ENCODE data around the gene CREG2. TPM values are rescaled to one million over a fixed set of nuclear protein-coding genes. Genes with fewer than 3 reads are reported as not detected.

CREG2 gene
- total RNA-seq, 1 experiment from 2014 or later, result 119 TPM

DNA sequence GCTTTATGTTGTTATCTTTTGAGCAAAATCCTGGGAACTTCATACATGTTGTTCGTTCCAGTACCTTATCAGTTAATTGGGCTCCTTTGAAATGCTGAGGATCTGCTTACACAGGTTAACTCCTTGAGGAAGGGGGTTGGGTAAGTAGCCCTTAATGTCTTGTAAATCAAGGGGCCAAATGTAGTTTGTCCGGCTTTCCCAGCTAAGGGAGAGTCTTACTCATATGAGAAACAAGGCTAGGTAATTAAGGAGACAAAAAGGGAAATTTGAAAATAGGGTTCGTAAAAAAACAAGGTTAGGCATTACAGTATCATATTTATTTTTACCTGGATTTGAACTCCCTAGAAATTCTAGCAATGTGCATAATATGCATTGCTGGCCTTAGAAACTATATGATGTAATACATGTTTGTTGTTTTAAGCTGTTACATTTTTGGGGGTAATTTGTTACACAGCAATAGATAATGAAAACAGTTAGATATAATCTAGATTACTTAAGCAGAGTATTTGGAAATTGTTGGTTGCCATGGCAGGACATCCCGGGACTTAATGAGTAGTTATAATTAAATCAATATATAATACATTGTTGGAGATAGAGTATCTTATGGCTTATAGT is 47.9 kb downstream of the CREG2 start:
- ChIA-PET CTCF (no interaction called here), POLR2A (no interaction called here)
- Mint-ChIP-seq H3K4me3 (ENCODE audit: unreplicated experiment) (peak overlapping the region; percentile 55), H3K27me3 (ENCODE audit: insufficient read depth, unreplicated experiment) (no peaks in the 10 kb centered on the region), H3K36me3 (ENCODE audit: insufficient read depth, unreplicated experiment) (peaks cover 13% of the 10 kb centered on the region), H3K4me1 (ENCODE audit: low read depth, unreplicated experiment) (peaks cover 49% of the 10 kb centered on the region), H3K27ac (ENCODE audit: unreplicated experiment) (peak overlapping the region; percentile 78), H3K9me3 (ENCODE audit: unreplicated experiment) (peaks cover 10% of the 10 kb centered on the region)
- TF ChIP-seq, protein P1, sequence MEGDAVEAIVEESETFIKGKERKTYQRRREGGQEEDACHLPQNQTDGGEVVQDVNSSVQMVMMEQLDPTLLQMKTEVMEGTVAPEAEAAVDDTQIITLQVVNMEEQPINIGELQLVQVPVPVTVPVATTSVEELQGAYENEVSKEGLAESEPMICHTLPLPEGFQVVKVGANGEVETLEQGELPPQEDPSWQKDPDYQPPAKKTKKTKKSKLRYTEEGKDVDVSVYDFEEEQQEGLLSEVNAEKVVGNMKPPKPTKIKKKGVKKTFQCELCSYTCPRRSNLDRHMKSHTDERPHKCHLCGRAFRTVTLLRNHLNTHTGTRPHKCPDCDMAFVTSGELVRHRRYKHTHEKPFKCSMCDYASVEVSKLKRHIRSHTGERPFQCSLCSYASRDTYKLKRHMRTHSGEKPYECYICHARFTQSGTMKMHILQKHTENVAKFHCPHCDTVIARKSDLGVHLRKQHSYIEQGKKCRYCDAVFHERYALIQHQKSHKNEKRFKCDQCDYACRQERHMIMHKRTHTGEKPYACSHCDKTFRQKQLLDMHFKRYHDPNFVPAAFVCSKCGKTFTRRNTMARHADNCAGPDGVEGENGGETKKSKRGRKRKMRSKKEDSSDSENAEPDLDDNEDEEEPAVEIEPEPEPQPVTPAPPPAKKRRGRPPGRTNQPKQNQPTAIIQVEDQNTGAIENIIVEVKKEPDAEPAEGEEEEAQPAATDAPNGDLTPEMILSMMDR (IDR thresholded peaks at IDR 0.05; ENCODE audit: insufficient read depth in 1 of 2, low read depth in 1 of 2, low read length in 1 of 2, severe bottlenecking in 1 of 2, unreplicated experiment in 1 of 2), result no peak
- Histone ChIP-seq H3K36me3 (ENCODE audit: control insufficient read depth, insufficient read depth, low read length) (no peaks in the 10 kb centered on the region), H3K4me3 (ENCODE audit: low read depth, low read length) (no peak overlapping the region), H3K9me3 (no peaks in the 10 kb centered on the region), H3K4me1 (peaks cover 55% of the 10 kb centered on the region), H3K27me3 (replicated peaks; ENCODE audit: control insufficient read depth, insufficient read depth, low read length) (no peaks in the 10 kb centered on the region)
- intact Hi-C loops (cut with micrococcal nuclease; ENCODE audit: unreplicated experiment), result no loop called here
- BruUV-seq (replicated peaks), result no TSS peak
- peak; percentile 64 to 69 for DNase-seq

DNA sequence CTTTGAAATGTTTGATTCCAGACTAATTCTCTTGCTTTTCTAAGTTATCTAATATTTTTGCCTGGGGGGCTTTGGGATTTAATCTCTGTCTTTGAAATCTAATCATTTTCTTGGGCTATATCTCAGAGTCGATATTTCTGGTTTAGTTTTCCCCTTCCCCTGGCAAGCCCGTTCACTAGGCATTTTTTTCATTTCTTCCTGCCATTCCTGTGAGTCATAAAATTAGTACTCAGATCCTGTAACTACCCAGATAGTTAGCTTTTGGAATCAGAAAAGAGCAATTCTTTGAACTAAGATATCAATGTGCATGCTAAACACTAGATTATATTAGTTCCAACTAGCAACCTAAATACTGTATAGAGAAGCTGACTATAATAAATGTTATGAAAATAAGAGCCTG is 49.4 kb downstream of the CREG2 start:
- ChIA-PET CTCF (no interaction called here), POLR2A (interaction anchor here (1.3 kb wide), 1 partner anchor 50 kb away, joined by 7 read pairs; no protein-coding TSS in a partner anchor)
- Mint-ChIP-seq H3K36me3 (ENCODE audit: insufficient read depth, unreplicated experiment) (peaks cover 9% of the 10 kb centered on the region), H3K9me3 (ENCODE audit: unreplicated experiment) (peaks cover 10% of the 10 kb centered on the region), H3K27ac (ENCODE audit: unreplicated experiment) (peak overlapping the region; percentile 78), H3K4me3 (ENCODE audit: unreplicated experiment) (no peak overlapping the region), H3K27me3 (ENCODE audit: insufficient read depth, unreplicated experiment) (no peaks in the 10 kb centered on the region), H3K4me1 (ENCODE audit: low read depth, unreplicated experiment) (peaks cover 49% of the 10 kb centered on the region)
- no peak overlapping the region for H3K4me3 ChIP-seq (ENCODE audit: low read depth, low read length)
- intact Hi-C loops (cut with micrococcal nuclease; ENCODE audit: unreplicated experiment), result no loop called here
- no peaks in the 10 kb centered on the region for H3K27me3 ChIP-seq (replicated peaks; ENCODE audit: control insufficient read depth, insufficient read depth, low read length)
- no peak for DNase-seq
- TF ChIP-seq, protein P1 (IDR thresholded peaks at IDR 0.05; ENCODE audit: insufficient read depth in 1 of 2, low read depth in 1 of 2, low read length in 1 of 2, severe bottlenecking in 1 of 2, unreplicated experiment in 1 of 2), result no peak
- no TSS peak for BruUV-seq (replicated peaks)
- H3K9me3 ChIP-seq, result no peaks in the 10 kb centered on the region
- H3K4me1 ChIP-seq, result peaks cover 55% of the 10 kb centered on the region
- no peaks in the 10 kb centered on the region for H3K36me3 ChIP-seq (ENCODE audit: control insufficient read depth, insufficient read depth, low read length)

DNA sequence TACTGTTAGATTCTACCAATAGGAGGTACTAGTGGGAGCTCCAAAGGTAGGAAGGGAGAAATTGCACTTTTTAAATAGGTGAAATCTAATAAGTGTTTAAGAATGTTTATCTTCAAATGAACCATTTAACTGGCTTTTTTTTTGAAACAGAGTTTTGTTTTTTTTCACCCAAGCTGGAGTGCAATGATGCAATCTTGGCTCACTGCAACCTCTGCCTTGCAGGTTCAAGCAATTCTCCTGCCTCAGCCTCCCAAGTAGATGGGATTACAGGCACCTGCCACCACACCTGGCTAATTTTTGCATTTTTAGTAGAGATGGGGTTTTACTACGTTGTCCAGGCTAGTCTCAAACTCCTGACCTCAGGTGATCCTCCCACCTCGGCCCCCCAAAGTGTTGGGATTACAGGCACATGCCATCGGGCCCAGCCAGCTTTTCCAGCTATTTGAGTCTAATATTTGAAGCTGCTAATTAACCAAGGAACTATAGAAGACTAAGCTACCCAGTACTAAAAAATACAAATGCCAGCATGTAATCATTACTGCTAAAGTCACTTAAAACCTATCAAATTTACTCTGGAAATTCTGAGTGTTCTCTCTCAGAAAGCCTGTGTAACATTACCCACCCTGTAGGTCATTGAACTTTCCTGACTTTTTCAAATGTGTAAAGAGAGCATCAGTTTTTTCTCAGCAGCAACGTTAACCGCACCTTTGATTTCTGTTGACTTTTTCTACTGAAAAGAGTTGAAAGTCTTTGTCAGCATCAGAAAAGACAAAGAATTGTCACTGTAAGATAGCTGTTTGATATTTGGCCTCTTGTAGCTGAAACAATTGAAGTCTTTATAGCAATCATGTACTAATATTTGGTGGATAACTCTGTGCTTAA is 54.2 kb downstream of the CREG2 start:
- peaks cover 40% of the 10 kb centered on the region for H3K4me1 ChIP-seq
- intact Hi-C loops (cut with micrococcal nuclease; ENCODE audit: unreplicated experiment), result no loop called here
- Mint-ChIP-seq H3K27me3 (ENCODE audit: insufficient read depth, unreplicated experiment) (no peaks in the 10 kb centered on the region), H3K36me3 (ENCODE audit: insufficient read depth, unreplicated experiment) (peaks cover 6% of the 10 kb centered on the region), H3K4me1 (ENCODE audit: low read depth, unreplicated experiment) (peaks cover 24% of the 10 kb centered on the region), H3K4me3 (ENCODE audit: unreplicated experiment) (no peak overlapping the region), H3K27ac (ENCODE audit: unreplicated experiment) (no peak overlapping the region), H3K9me3 (ENCODE audit: unreplicated experiment) (peaks cover 10% of the 10 kb centered on the region)
- H3K27me3 ChIP-seq (replicated peaks; ENCODE audit: control insufficient read depth, insufficient read depth, low read length), result no peaks in the 10 kb centered on the region
- no peaks in the 10 kb centered on the region for H3K9me3 ChIP-seq
- no TSS peak for BruUV-seq (replicated peaks)
- ChIA-PET CTCF (interaction anchor here (0.7 kb wide), 1 partner anchor 491 kb away, joined by 5 read pairs; no protein-coding TSS in a partner anchor), POLR2A (interaction anchor here (0.6 kb wide), 2 partner anchors 10 to 30 kb away, joined by 4 to 8 read pairs; no protein-coding TSS in a partner anchor)
- no peak for DNase-seq
- no peak overlapping the region for H3K4me3 ChIP-seq (ENCODE audit: low read depth, low read length)
- TF ChIP-seq, protein P1 (IDR thresholded peaks at IDR 0.05; ENCODE audit: insufficient read depth in 1 of 2, low read depth in 1 of 2, low read length in 1 of 2, severe bottlenecking in 1 of 2, unreplicated experiment in 1 of 2), result no peak
- no peaks in the 10 kb centered on the region for H3K36me3 ChIP-seq (ENCODE audit: control insufficient read depth, insufficient read depth, low read length)
